Erythroblast (primary cell): ENCODE measurements around the gene GNB1L.

ENCODE experiments used
- GATA1 ChIP-seq: IDR thresholded peaks from 2 replicates; pipeline ENCODE4 v1.6.1; 2011; ENCODE audit warnings: low read depth, mild to moderate bottlenecking, control low read depth, low read length, moderate library complexity
- POLR2A ChIP-seq: IDR thresholded peaks from 2 replicates; pipeline ENCODE4 v1.6.1; 2011; ENCODE audit warnings: mild to moderate bottlenecking, low read length

DNA sequence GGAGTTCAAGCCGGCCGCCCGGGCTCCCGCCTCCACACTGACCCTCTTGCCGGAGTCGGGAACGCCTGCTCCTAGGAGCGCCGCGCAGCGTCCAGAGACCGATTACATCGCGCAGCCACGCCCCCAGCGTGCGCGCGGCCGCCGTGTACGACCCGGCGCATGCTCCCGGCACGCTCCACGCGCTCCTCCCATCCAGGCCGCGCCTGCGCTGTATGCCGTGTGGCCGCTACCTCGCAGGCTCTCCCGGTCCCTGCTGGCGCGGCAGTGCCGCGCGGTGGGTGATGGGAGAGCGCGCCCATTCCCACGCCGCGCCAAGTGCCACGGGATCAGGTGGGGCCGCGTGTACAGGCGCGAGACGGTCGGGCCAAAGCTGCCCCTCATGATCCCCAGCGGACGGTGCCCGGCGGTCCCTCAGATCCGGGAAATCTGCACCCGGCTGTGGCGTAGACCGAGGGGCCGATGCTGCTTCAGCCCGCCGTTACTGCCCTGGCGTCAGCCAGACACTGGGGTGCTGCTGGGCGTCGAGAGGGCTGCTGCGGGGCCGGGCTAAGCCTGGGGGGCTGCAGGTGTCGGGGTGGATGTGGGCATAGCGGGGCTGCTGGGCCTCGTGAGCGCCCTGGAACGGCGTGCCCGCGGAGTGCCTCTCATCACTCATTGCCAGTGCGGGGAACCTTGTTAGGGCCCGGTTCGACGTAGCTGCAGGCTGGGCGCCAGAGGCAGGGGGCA, at the start of gene GNB1L, which contains the start of gene RTL10:
- TF ChIP-seq POLR2A (peak; percentile 96), GATA1 (no peak)
